GM19324 (cell line): ENCODE data around the gene NPC1L1.
"Not testable (repeated sequence)": the region's sequence is repeated elsewhere in the genome, so short reads cannot be mapped to it uniquely, and the experiment has no call there.

Source experiments
- ATAC-seq: cut with Tn5 transposase; IDR thresholded peaks from one replicate; pipeline ENCODE4 v1.9.1; 2021; ENCODE audit warnings: mild to moderate bottlenecking, moderate library complexity; ENCODE audit not compliant: unreplicated experiment, low FRiP score

NPC1L1 gene

GRCh38 chr7:44512736-44513135, 28.4 kb downstream of the NPC1L1 start:
- no peak for ATAC-seq

GRCh38 chr7:44511863-44512468, 29.2 kb downstream of the NPC1L1 start:
- no peak for ATAC-seq

- ATAC-seq, result no peak
These were observed 29.9 kb downstream of the NPC1L1 start for GRCh38 chr7:44511236-44511635.

- no peak for ATAC-seq
These were observed 32.7 kb downstream of the NPC1L1 start for GRCh38 chr7:44508328-44509030.

- ATAC-seq, result not testable (repeated sequence)
These were observed 34.4 kb downstream of the NPC1L1 start for GRCh38 chr7:44506592-44507288.

GRCh38 chr7:44505595-44505994, 35.5 kb downstream of the NPC1L1 start:
- ATAC-seq, result no peak

- ATAC-seq, result no peak
These were observed 42.7 kb downstream of the NPC1L1 start for GRCh38 chr7:44498230-44498954.

- ATAC-seq, result no peak
These were observed 43.7 kb downstream of the NPC1L1 start for GRCh38 chr7:44497155-44498027.

- ATAC-seq, result no peak
These were observed 44.7 kb downstream of the NPC1L1 start for GRCh38 chr7:44496385-44496784.

GRCh38 chr7:44494960-44495359, 46.2 kb downstream of the NPC1L1 start:
- no peak for ATAC-seq

GRCh38 chr7:44491229-44491628, 49.9 kb downstream of the NPC1L1 start:
- no peak for ATAC-seq

- ATAC-seq, result peak; percentile 94
These were observed 50.6 kb downstream of the NPC1L1 start, which contains the start of gene NUDCD3 for GRCh38 chr7:44490351-44491200. TSS of gene NUDCD3 (minus strand) at chr7:44490658. CDS start at chr7:44490600, 58 bp downstream.

GRCh38 chr7:44489955-44490350, 51.2 kb downstream of the NPC1L1 start:
- ATAC-seq, result peak; percentile 23

GRCh38 chr7:44488955-44489354, 52.2 kb downstream of the NPC1L1 start:
- ATAC-seq, result no peak

GRCh38 chr7:44486693-44487092, 54.4 kb downstream of the NPC1L1 start:
- ATAC-seq, result no peak

GRCh38 chr7:44486001-44486400, 55.1 kb downstream of the NPC1L1 start:
- ATAC-seq, result no peak

GRCh38 chr7:44484482-44485313, 56.4 kb downstream of the NPC1L1 start:
- no peak for ATAC-seq
